ENCODE data around the gene OR2J2.
"Not testable (repeated sequence)": the region's sequence is repeated elsewhere in the genome, so short reads cannot be mapped to it uniquely, and the experiment has no call there.

The OR2J2 gene

GRCh38 chr6:29170607-29171006, at the start of gene OR2J2:
TSS of gene OR2J2 (plus strand) at chr6:29170907. CDS start at chr6:29173636, 2,729 bp downstream.
- not testable (repeated sequence) for DNase-seq

DNA sequence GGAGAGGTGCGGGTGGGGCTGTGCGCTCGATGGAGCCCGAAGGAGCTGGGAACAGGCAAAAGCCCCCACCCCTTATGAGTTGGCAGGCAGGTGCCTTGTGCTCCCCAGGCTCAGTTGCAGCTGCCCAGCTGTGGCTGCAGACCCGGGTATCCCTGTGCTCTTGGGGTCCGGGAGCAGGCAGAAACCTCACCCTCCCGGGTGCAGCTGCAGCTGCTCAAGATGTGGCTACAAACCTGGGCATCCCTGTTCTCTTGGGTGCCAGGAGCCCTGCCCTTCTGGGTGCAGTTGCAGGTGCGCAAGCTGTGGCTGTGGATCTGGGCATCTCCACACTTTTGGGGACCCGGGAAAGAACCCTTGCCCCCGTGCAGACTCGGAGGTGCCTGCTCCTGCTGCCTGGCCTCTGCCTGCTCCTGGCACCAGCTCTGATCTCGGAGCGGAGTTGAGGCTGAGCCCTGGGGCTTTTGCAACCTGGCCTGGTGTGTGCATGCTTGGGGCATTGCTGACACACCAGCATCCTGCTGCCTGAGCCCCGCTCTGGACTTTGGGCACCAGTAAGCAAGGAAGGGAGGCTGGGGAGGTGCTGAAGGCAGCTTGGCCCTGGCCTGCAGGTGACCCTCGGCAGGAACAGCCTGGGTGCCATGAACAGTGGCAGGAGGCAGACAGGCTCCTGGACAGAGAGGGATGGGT, 41.2 kb upstream of the OR2J2 start:
- DNase-seq, result no peak

DNA sequence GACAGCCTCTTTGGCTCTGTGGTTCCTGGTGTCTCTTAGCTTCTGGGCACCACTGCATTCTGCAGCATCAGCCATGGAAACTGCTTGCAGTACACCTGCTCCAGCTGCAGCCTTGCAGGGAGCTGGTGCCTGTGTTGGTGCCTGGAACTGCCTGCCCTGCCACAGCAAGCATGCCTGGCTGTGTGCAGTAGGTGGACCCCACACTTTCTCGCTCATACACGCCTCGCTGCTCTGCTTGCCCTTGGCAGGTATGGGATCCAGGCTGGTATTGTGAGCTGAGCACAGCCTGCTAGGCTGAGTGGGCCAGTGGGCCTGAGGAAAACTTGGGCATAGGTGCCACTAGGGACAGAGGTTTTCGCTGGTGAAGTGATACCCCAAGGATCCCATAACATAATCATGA, 40.1 kb upstream of the OR2J2 start:
- DNase-seq, result no peak

DNA sequence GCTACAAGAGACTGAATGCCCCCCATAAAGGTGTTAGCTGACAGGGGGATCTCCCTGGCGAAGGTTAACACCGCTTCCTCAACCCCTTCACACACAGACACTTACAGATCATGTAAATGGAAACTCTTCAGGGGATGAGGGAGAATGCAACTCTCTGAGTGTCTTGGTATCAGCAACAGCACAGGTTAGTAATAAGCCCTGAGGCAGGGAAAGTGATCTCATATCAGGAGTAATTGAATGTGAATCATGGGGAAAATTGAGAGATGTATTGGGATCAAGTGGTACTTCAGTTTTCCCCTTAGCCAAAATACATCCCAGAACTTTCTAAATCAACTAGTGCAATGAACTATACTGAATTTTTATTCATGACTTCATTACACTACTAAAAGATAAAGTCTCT, 39.0 kb upstream of the OR2J2 start:
- no peak for DNase-seq

DNA sequence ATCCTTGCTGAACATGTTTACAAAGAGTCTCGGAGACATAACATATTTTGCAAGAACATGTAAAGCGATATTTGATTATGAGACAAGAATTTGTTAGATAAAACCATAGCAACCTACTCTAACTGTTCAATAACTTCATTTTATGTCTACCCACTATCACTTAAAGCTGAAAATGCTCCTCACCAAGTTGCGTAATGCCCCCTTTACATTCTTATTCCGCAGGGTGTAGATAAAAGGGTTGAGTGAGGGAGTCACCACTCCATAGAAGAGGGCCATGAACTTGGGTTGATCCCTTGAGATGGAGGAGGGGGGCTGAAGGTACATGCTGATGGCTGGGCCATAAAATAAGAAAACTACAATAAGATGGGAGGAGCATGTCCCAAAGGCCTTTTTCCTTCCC, 33.0 kb upstream of the OR2J2 start:
- DNase-seq, result no peak

- DNase-seq, result no peak
Observed at GRCh38 chr6:29141606-29142005, 29.1 kb upstream of the OR2J2 start.

- no peak for DNase-seq
Observed at GRCh38 chr6:29142309-29142708, 28.4 kb upstream of the OR2J2 start.

- no peak for DNase-seq
Observed at GRCh38 chr6:29146179-29146578, 24.5 kb upstream of the OR2J2 start.

GRCh38 chr6:29147074-29147473, 23.6 kb upstream of the OR2J2 start:
- DNase-seq, result no peak

DNA sequence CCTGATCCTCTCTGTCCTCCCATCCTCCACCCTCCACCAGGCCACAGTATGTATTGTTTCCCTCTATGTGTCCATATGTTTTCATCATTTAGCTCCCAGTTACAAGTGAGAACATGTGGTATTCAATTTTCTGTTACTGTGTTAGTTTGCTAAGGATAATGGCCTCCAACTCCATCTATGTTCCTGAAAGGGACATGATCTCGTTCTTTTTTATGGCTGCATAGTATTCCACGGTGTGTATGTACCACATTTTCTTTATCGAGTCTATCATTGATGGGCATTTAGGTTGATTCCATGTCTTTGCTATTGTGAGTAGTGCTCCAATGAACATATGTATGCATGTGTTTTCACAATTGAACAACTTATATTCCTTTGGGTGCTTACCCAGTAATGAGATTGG, 21.3 kb upstream of the OR2J2 start:
- not testable (repeated sequence) for DNase-seq

DNA sequence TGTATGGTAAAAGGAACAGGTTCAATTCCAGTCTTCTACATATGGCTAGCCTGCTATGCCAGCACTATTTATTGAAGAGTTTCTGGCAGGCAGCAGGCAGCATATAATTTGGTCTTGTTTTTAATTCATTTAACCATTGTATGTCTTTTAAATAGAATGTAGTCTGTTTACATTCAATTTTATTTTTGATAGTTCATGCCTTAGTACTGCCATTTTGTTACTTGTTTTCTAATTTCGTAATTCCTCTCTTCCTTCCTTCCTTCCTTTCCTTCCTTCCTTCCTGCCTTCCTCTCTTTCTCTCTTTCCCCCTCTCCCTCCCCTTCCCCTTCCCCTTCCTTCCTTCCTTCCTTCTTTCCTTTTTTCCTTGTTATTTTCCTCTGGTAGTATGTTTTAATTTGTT, 17.6 kb upstream of the OR2J2 start:
- no peak for DNase-seq

DNA sequence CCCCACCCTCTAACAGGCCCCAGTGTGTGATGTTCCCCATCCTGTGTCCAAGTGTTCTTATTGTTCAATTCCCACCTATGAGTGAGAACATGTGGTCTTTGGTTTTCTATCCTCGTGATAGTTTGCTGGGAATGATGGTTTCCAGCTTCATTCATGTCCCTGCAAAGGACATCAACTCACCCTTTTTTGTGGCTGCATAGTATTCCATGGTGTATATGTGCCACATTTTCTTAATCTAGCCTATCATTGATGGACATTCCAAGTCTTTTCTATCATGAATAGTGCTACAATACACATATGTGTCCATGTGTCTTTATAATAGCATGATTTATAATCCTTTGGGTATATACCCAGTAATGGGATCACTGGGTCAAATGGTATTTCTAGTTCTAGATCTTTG, 15.5 kb upstream of the OR2J2 start:
- not testable (repeated sequence) for DNase-seq

- DNase-seq, result not testable (repeated sequence)
Observed at GRCh38 chr6:29159922-29160321, 10.8 kb upstream of the OR2J2 start.

- not testable (repeated sequence) for DNase-seq
Observed at GRCh38 chr6:29165571-29165970, 5.1 kb upstream of the OR2J2 start.

DNA sequence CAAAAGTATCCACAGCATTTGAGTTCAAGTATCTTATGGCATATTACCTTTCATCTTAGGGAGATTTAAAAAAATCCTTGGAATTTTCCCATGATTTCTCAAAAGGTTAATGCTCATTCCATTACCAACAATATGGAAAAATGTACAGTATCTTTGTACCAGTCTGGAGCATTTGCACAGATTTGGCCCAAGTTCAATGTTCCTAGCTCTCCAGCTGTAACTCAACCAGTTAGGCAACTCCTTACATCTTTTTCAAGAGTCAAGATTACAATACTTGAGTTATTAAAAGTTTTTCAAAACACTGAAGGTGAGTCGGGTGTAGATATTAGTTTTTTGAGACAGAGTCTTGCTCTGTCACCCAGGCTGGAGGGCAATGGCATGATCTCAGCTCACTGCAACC, 1.0 kb downstream of the OR2J2 start:
- no peak for DNase-seq

GRCh38 chr6:29183594-29183993, 12.9 kb downstream of the OR2J2 start:
- DNase-seq, result no peak

GRCh38 chr6:29188659-29189058, 18.0 kb downstream of the OR2J2 start:
- not testable (repeated sequence) for DNase-seq

GRCh38 chr6:29200767-29201662, 30.3 kb downstream of the OR2J2 start:
- DNase-seq, result no peak

DNA sequence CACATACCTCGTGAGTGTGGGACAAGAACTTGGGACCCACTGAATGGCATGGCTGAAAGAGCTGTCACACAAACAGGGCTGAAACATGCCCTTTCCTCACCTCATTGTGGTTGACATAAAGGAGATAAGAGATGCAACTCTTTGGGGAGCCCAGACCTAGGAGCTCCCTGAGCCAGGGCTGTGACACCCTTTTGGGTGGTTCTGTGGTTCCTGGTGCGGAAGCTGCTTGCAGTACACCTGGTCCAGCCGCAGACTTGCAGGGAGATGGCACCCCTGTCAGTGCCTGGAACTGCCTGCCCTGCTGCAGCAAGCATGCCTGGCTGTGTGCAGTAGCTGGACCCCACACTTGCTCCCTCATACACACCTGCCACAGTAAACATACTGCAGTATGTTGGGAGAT, 31.3 kb downstream of the OR2J2 start:
- DNase-seq, result no peak

DNA sequence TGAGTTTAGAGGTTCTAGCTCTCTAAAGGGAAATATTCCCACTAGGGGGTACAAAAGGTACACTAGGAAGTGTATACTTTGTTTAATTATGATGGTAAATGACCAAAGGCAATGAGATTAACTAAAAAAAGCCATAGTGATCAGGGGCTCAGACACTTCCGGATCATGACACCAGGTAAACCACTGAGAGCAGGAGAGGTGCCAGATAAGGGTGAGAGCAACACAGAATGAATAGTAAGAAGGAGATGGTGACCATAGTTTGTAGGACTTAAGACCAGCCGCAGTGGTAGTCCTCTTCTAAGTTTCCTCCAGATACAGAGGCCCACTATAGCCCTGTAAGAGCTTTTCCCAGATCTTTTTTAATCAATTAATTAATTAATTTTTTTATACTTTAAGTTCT, 40.8 kb downstream of the OR2J2 start:
- DNase-seq, result no peak

DNA sequence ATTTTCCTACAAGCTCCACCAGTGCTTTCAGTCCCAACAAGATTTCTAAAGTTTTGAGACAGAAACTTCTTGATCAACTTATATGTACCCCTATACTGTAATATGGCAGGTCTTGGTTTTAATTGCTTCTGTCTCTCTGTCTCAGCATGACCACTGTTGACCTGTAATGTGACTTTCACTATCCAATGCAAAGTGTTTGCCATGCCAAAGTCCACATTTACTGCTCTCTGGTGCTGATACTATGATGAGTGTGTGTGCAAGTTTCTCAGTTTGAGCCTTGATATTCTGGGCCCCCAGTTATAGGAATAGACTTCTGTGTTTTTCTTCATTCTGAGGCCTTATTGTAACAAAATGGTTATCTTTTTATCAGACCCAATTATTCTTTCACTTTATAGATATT, 45.8 kb downstream of the OR2J2 start:
- no peak for DNase-seq

DNA sequence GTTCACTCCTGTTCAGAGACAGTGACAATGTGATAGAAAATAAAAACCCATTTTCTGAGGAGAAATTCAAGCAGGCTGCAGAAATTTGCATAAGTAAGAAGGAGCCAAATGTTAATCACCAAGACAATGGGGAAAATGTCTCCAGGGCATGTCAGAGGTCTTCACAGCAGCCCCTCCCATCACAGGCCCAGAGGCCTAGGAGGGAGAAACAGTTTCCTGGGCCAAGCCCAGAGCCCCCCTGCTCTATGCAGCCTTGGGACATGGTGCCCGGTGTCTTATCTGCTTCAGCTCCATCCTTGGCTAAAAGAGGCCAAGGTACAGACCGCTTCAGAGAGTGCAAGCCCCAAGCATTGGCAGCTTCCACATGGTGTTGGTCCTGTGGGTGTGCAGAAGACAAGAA, 46.5 kb downstream of the OR2J2 start:
- DNase-seq, result not testable (repeated sequence)

DNA sequence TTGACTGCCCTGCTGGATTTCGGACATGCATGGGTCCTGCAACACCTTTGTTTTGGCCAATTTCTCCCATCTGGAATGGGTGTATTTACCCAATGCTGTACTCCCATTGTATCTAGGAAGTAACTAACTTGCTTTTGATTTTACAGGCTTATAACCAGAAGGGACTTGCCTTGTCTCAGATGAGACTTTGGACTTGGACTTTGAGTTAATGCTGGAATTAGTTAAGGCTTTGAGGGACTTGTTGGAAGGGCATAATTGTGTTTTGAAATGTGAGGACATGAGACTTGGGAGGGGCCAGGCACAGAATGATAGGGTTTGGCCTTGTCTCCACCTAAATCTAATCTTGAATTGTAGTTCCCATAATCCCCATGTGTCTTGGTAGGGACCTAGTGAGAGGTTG, 47.3 kb downstream of the OR2J2 start:
- not testable (repeated sequence) for DNase-seq
